Superior temporal gyrus (tissue), 1 donor: ENCODE results near the gene SIGLEC7.
"Not testable (repeated sequence)": the region's sequence is repeated elsewhere in the genome, so short reads cannot be mapped to it uniquely, and the experiment has no call there.

Experiments used
- DNase-seq: peaks from one replicate; pipeline ENCODE4 v3.0.0-alpha.2; 2016; ENCODE audit errors: extremely low spot score

SIGLEC7 gene

DNA sequence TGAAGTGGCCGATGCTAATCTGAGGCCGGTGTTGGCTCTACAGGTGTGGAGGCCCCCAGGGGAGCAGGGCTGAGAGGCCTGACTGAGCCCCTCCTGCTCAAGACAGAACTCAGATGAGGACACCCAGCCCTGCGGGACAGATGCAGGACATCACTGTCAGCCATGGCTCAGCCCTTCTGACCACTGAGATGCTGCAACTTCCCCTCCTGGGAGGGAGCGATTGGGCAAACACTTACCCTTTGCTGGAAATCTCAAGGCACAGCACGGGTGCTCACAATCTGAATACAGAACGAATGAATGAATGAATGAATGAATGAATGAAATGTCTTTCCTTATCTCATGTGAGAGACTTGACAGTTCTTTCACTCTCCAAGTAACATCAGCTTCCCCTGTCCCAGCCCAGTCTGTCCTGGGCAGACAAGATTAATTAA lies 3.5 kb upstream of the SIGLEC7 start:
- no peak for DNase-seq

DNA sequence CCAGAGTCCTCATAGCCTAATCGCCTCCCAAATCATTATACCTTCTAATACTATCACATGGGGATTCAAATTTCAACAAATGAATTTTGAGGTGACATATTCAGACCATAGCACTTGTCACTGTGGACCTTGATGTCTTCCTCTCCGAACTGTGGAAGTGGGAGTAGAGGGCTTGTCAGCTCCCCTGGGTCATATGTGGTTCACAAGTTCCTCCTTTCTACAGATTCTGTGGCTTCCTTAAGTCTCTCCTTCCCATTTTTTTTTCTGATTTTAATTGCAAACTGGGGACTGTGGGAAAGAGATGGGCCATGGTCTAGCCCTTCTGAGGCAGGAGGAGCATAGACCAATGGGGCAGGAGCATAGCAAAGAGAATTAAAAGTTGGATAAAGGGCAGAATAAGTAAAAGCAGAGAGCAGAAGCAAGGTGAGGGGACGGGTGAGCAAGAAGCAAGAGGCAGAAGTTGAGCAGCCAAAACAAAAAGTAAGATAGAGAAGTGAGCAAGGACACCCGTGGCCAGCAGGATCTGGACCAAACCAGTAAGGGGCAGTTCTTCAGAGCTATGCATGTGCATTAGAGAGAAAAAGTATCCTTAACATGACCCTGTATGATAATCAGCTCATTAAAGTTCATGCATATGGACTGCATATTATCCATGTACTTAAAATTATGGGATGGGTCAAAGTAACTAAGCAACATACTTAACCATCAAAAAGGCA lies 2.6 kb upstream of the SIGLEC7 start:
- no peak for DNase-seq

DNA sequence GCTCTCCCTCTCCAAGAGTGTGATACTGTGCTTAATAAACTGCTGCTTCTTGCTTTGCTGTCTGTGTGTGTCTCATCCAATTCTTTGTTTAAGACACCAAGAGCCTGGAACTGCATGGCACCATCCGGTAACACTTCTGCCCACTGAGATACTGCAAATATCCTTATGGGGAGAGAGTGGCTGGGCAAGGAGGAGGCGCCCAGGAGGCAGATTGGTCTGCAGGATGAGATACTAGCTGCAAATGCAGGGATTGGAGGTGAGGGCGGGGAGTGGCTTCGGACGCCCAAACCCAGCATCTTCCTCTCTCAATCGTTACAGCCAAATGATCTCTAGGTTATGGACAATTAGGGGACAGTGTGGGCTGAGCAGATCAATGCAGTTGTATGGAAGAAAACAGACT lies 1.7 kb upstream of the SIGLEC7 start:
- no peak for DNase-seq

GRCh38 chr19:51141181-51141580 lies 920 bp upstream of the SIGLEC7 start:
- no peak for DNase-seq

GRCh38 chr19:51142809-51143475 lies 841 bp downstream of the SIGLEC7 start:
- not testable (repeated sequence) for DNase-seq

DNA sequence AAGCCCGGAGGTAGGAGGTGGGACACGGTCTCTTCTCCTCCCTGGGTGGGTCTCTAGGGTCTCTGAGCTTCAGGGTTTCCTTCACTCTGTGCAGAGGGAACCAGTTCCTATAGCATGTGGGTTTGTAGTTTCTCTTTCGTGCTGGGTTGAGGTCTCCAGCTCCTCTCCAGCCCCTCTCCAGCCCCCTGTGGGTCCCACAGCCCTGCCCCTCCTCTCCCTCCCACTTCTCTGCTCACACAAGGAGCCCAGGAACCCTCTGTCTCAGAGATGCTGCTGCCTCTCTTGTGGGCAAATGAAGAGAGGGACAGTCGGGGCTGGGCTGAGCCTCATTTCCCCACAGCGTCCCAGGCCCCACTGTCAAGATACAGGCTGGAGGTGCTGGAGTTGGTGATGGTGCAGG lies 1.4 kb downstream of the SIGLEC7 start:
- DNase-seq: no peak

- DNase-seq: no peak
These were observed 2.5 kb downstream of the SIGLEC7 start for GRCh38 chr19:51144482-51145045.

DNA sequence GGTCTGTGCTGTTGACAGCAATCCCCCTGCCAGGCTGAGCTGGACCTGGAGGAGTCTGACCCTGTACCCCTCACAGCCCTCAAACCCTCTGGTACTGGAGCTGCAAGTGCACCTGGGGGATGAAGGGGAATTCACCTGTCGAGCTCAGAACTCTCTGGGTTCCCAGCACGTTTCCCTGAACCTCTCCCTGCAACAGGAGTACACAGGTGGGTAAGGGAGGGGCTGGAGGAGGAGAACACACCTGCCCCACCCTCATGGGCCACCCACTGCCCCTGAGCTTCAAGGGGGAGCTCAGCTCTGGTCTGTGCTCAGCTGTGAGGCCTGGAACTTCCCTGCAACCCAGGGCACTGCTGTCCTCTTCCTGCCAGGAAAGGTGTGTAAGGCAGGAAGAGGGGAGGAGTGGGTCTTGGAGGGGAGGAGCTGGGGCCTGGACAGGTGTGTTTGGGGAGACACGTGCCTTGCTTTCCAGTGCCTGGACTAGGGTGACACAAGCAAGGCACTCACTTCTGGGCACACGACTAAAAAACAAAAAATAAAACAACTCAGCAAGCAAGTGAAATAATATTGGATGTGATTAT lies 3.9 kb downstream of the SIGLEC7 start:
- DNase-seq: no peak

- no peak for DNase-seq
These were observed 4.7 kb downstream of the SIGLEC7 start for GRCh38 chr19:51146751-51147150.

DNA sequence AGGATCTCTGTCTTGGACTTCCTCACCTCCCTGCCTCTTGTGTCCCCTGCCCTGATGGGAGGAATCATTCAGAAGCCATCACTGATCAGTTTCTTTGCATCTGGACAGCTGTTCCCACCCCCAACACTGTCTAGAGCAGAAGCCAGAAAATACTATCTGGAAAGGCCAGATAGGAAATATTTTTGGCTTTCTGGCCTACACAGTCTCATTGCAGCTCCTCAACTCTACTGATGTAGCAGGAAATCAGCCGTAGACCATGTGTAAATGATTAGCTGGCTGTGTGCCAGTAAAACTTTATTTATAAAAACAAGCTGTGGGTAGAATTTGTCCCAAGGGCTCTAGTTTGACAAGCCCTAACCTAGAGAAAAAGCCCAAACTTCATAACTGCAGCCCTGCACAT lies 5.6 kb downstream of the SIGLEC7 start:
- DNase-seq: no peak

DNA sequence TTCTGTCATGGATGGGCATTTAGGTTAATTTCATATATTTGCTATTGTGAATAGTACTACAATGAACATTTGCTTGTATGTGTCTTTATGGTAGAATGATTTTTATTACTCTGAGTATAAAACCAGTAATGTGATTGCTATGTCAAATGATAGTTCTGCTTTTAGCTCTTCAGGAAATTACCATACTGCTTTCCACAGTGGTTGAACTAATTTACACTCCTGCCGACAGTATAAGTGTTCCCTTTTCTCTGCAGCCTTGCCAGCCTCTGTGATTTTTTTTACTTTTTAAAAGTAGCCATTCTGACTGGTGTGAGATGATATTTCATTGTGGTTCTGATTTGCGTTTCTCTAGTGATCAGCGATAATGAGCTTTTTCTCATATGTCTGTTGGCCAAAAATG lies 6.5 kb downstream of the SIGLEC7 start:
- no peak for DNase-seq

GRCh38 chr19:51150627-51151026 lies 8.5 kb downstream of the SIGLEC7 start:
- DNase-seq: no peak

- no peak for DNase-seq
These were observed 14.6 kb downstream of the SIGLEC7 start for GRCh38 chr19:51156710-51157109.

DNA sequence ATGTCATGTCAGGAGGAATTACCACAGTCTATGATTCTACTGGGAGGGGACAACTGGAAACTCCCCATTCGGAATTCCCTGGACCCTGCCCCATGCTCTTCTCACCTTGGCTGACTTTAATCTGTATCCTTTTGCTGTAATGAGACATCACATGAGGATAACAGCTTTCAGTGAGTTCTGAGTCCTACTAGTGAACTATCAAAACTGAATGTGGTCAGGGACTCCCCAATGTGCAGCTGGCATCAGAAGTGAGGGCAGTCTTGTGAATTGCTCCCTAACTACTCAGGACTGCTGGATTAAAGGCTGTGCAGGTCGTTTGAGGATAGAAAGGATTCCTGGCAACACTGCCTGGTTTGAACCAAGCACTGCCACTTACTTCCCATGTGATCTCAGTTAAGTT lies 15.2 kb downstream of the SIGLEC7 start:
- DNase-seq: no peak

GRCh38 chr19:51158474-51159129 lies 16.5 kb downstream of the SIGLEC7 start:
- DNase-seq: no peak

- DNase-seq: no peak
These were observed 17.6 kb downstream of the SIGLEC7 start for GRCh38 chr19:51159656-51160055.

- no peak for DNase-seq
These were observed 19.2 kb downstream of the SIGLEC7 start for GRCh38 chr19:51161266-51161665.

DNA sequence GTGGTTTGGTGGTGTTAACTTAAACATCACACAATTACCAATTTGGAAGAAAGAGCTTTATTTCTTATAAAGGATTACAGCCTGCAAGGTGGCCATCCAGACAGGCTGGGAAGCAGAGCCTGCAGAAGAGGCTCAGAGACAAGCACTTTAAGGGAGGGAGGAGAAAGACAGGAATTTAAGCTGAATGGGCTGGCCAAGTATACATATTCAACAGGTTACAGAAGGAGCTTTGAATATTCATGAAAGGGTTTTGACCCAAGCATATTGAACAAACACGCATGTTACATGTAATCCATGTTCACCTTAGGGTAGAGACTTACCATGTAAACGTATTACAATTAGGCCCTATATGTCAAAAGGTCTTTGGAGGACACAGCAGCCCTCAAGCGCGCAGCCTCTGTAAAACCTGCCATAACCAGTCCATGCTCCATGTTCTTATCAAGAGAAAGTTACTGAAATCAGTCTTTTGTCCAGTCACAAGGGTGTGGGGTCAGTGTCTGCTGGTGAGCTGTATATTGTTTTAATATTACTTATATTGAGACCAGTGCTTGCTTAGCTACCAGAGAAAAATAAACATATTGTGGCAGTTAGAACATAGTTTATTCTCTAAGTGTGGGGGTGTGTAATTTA lies 19.9 kb downstream of the SIGLEC7 start:
- DNase-seq: no peak

- no peak for DNase-seq
These were observed 21.2 kb downstream of the SIGLEC7 start for GRCh38 chr19:51163257-51163656.

GRCh38 chr19:51164215-51164614 lies 22.1 kb downstream of the SIGLEC7 start:
- DNase-seq: no peak

- DNase-seq: no peak
These were observed 24.9 kb downstream of the SIGLEC7 start for GRCh38 chr19:51166846-51167490.
